Mesenchymal stem cell (in vitro differentiated cells and primary cell): ENCODE measurements around the gene CROCC2.
A peak's percentile ranks its signal among the peaks of the same experiment; 100 is the strongest.
"Not testable (repeated sequence)": the region's sequence is repeated elsewhere in the genome, so short reads cannot be mapped to it uniquely, and the experiment has no call there.

Source experiments
- DNase-seq: peaks from one replicate; pipeline ENCODE4 v3.0.0-alpha.2; 2013
- H2AFZ ChIP-seq: one replicate; pipeline ENCODE4 v1.6.1; 2013; ENCODE audit warnings: low read depth, mild to moderate bottlenecking, control low read depth, inconsistent platforms, low read length, moderate library complexity
- H2AK5ac ChIP-seq: 2 replicates; pipeline ENCODE4 v1.6.1; 2013; ENCODE audit warnings: low read length, moderate library complexity, mild to moderate bottlenecking, inconsistent platforms; ENCODE audit not compliant: severe bottlenecking
- H2BK120ac ChIP-seq: one replicate; pipeline ENCODE4 v1.6.1; 2013; ENCODE audit warnings: low read depth, mild to moderate bottlenecking, inconsistent platforms, low read length, moderate library complexity
- H2BK12ac ChIP-seq, 2 experiments: one replicate each; pipeline ENCODE4 v1.6.1; 2013; ENCODE audit warnings: inconsistent platforms in 2 of 2, low read length in 2 of 2, mild to moderate bottlenecking in 2 of 2, moderate library complexity in 2 of 2, control low read depth in 1 of 2
- H2BK15ac ChIP-seq: one replicate; pipeline ENCODE4 v1.6.1; 2013; ENCODE audit warnings: mild to moderate bottlenecking, low read depth, inconsistent platforms; ENCODE audit not compliant: poor library complexity, severe bottlenecking
- H2BK5ac ChIP-seq: 2 replicates; pipeline ENCODE4 v1.6.1; 2013; ENCODE audit warnings: low read depth, mild to moderate bottlenecking, low read length, control low read depth, inconsistent platforms; ENCODE audit not compliant: poor library complexity, severe bottlenecking
- H3K14ac ChIP-seq, 2 experiments: one replicate each; pipeline ENCODE4 v1.6.1; 2013; ENCODE audit warnings: inconsistent platforms in 2 of 2, low read length in 2 of 2, control low read depth in 1 of 2, mild to moderate bottlenecking in 1 of 2, moderate library complexity in 1 of 2
- H3K18ac ChIP-seq, 2 experiments: one replicate each; pipeline ENCODE4 v1.6.1; 2013; ENCODE audit warnings: inconsistent platforms in 2 of 2, low read length in 2 of 2, control low read depth in 1 of 2, low read depth in 1 of 2, mild to moderate bottlenecking in 1 of 2
- H3K23ac ChIP-seq, 2 experiments: one replicate each; pipeline ENCODE4 v1.6.1; 2013; ENCODE audit warnings: inconsistent platforms in 2 of 2, low read length in 2 of 2, mild to moderate bottlenecking in 2 of 2, moderate library complexity in 2 of 2, control low read depth in 1 of 2
- H3K27ac ChIP-seq: 2 replicates; pipeline ENCODE4 v1.5.1; 2013; ENCODE audit warnings: mild to moderate bottlenecking, moderate library complexity, low read length, control low read depth, inconsistent platforms; ENCODE audit not compliant: poor library complexity, severe bottlenecking
- H3K27me3 ChIP-seq, 2 experiments: 2 replicates each; pipeline versions ENCODE4 v1.6.1 to v1.7.0; 2013; ENCODE audit warnings: low read length in 2 of 2, mild to moderate bottlenecking in 2 of 2, moderate library complexity in 2 of 2, control low read depth in 1 of 2, inconsistent platforms in 1 of 2; ENCODE audit not compliant: control insufficient read depth in 1 of 2, insufficient read depth in 1 of 2
- H3K36me3 ChIP-seq, 2 experiments: 2 replicates each; pipeline versions ENCODE4 v1.6.1 to v1.7.0; 2013; ENCODE audit warnings: low read length in 2 of 2, control low read depth in 1 of 2, inconsistent platforms in 1 of 2, low read depth in 1 of 2, mild to moderate bottlenecking in 1 of 2; ENCODE audit not compliant: insufficient read depth in 2 of 2, control insufficient read depth in 1 of 2
- H3K4ac ChIP-seq, 2 experiments: one replicate each; pipeline ENCODE4 v1.6.1; 2013; ENCODE audit warnings: inconsistent platforms in 2 of 2, low read length in 2 of 2, mild to moderate bottlenecking in 2 of 2, moderate library complexity in 2 of 2, control low read depth in 1 of 2, low read depth in 1 of 2
- H3K4me1 ChIP-seq: 2 replicates; pipeline ENCODE4 v1.6.1; 2013; ENCODE audit warnings: low read depth, low read length, control low read depth; ENCODE audit not compliant: control insufficient read depth, insufficient read depth
- H3K4me2 ChIP-seq: 2 replicates; pipeline ENCODE4 v1.6.1; 2013; ENCODE audit warnings: low read length, mild to moderate bottlenecking, inconsistent platforms; ENCODE audit not compliant: poor library complexity, severe bottlenecking
- H3K4me3 ChIP-seq, 2 experiments: 2 replicates each; pipeline versions ENCODE4 v1.5.1 to v1.7.0; 2013; ENCODE audit warnings: low read length in 2 of 2, mild to moderate bottlenecking in 2 of 2, control low read depth in 1 of 2, low read depth in 1 of 2; ENCODE audit not compliant: insufficient read depth in 1 of 2
- H3K79me1 ChIP-seq: replicated peaks from 2 replicates; pipeline ENCODE4 v1.6.1; 2013; ENCODE audit warnings: mild to moderate bottlenecking, control low read depth, low read length, inconsistent platforms; ENCODE audit not compliant: poor library complexity, severe bottlenecking
- H3K9ac ChIP-seq: 2 replicates; pipeline ENCODE4 v1.7.0; 2013; ENCODE audit warnings: mild to moderate bottlenecking, low read length, moderate library complexity
- H3K9me3 ChIP-seq: 2 replicates; pipeline ENCODE4 v1.7.0; 2013; ENCODE audit warnings: mild to moderate bottlenecking, low read length; ENCODE audit not compliant: control insufficient read depth
- H4K8ac ChIP-seq: one replicate; pipeline ENCODE4 v1.6.1; 2013; ENCODE audit warnings: inconsistent platforms, mild to moderate bottlenecking, low read length, moderate library complexity
- H4K91ac ChIP-seq: one replicate; pipeline ENCODE4 v1.6.1; 2013; ENCODE audit warnings: mild to moderate bottlenecking, low read length, inconsistent platforms
- WGBS: methylation state at CpG from one replicate; pipeline ENCODE4 v1.1.7; 2013; ENCODE audit warnings: mixed read lengths; 5-methylcytosine and 5-hydroxymethylcytosine counted together

The CROCC2 gene

GRCh38 chr2:240974771-240975572 lies 68.8 kb downstream of the CROCC2 start:
- Histone ChIP-seq H3K23ac (no peak overlapping the region), H3K4me2 (no peak overlapping the region), H3K27me3 (peaks cover 9 to 34% of the 10 kb centered on the region in 2 experiments), H2AFZ (no peak overlapping the region), H3K36me3 (no peaks in the 10 kb centered on the region), H3K4me1 (no peaks in the 10 kb centered on the region), H3K9ac (peak overlapping the region; percentile 6), H3K79me1 (no peaks in the 10 kb centered on the region), H3K27ac (no peak overlapping the region), H2BK120ac (no peak overlapping the region), H3K4ac (no peak overlapping the region), H2AK5ac (no peak overlapping the region), H3K9me3 (no peaks in the 10 kb centered on the region), H3K4me3 (no peak overlapping the region), H2BK12ac (no peak overlapping the region), H2BK5ac (no peak overlapping the region), H2BK15ac (no peak overlapping the region), H4K91ac (peak overlapping the region; percentile 61), H4K8ac (peak overlapping the region; percentile 72), H3K18ac (peak overlapping the region in 1 of 2 experiments; percentile 56), H3K14ac (peak overlapping the region in 1 of 2 experiments; percentile 93)
- DNase-seq: no peak
- WGBS: 80% methylated on average over 10 of the region's 10 CpGs

- not testable (repeated sequence) for H3K4ac ChIP-seq, H4K8ac ChIP-seq, H3K27ac ChIP-seq, H3K14ac ChIP-seq, H2BK120ac ChIP-seq, DNase-seq, H3K23ac ChIP-seq, H3K36me3 ChIP-seq, H2BK5ac ChIP-seq, H2AK5ac ChIP-seq, H2AFZ ChIP-seq, H4K91ac ChIP-seq, H3K18ac ChIP-seq, H3K9me3 ChIP-seq, H3K4me1 ChIP-seq, H3K4me2 ChIP-seq, H3K9ac ChIP-seq, H2BK15ac ChIP-seq, H3K4me3 ChIP-seq, H3K79me1 ChIP-seq, H2BK12ac ChIP-seq
- peaks cover 9 to 26% of the 10 kb centered on the region in 2 experiments for H3K27me3 ChIP-seq
- WGBS: 71% methylated on average over 4 of the region's 4 CpGs
Measured at GRCh38 chr2:240975903-240976302, 69.8 kb downstream of the CROCC2 start.

DNA sequence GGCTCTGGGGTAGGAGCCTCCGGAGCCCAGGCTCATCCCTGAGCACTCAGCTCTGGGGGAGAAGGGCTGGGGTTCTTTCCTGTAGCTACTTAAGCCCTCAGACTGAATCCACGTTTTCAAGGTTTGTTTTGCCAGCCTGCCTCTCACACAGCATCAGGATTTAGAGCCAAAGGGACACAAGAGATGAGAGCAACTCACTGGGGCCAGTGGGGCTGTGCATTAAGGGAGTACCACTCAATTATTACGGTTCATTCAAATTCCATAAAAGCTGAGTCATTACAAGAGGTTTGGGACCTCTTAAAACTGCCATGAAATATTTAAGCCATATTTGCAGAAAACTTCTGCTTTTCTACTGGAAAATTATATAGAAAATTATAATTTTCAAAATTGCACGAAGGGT lies 75.1 kb downstream of the CROCC2 start:
- H3K4ac ChIP-seq: no peak overlapping the region
- H3K27me3 ChIP-seq: peaks cover 0 to 31% of the 10 kb centered on the region in 2 experiments
- no peak overlapping the region for H2BK15ac ChIP-seq
- no peak overlapping the region for H3K23ac ChIP-seq
- H4K91ac ChIP-seq: no peak overlapping the region
- H2BK12ac ChIP-seq: no peak overlapping the region
- H3K79me1 ChIP-seq: no peaks in the 10 kb centered on the region
- 58% methylated on average over 3 of the region's 4 CpGs for WGBS
- no peaks in the 10 kb centered on the region for H3K9me3 ChIP-seq
- H3K4me1 ChIP-seq: peaks cover 4% of the 10 kb centered on the region
- H2AFZ ChIP-seq: no peak overlapping the region
- no peak overlapping the region for H2BK5ac ChIP-seq
- H4K8ac ChIP-seq: no peak overlapping the region
- H3K18ac ChIP-seq: no peak overlapping the region
- no peak overlapping the region for H2AK5ac ChIP-seq
- DNase-seq: no peak
- H3K14ac ChIP-seq: no peak overlapping the region
- no peak overlapping the region for H3K27ac ChIP-seq
- H3K4me2 ChIP-seq: no peak overlapping the region
- peak overlapping the region; percentile 59 for H3K9ac ChIP-seq
- H3K4me3 ChIP-seq: no peak overlapping the region
- H3K36me3 ChIP-seq: no peaks in the 10 kb centered on the region
- H2BK120ac ChIP-seq: no peak overlapping the region

- 80% methylated on average over 25 of the region's 25 CpGs for WGBS
- no peak overlapping the region for H2AFZ ChIP-seq
Measured at GRCh38 chr2:240981871-240982800, 76.0 kb downstream of the CROCC2 start.

More at GRCh38 chr2:240981871-240982800, 76.0 kb downstream of the CROCC2 start:
- Histone ChIP-seq H3K14ac (peak overlapping the region in 1 of 2 experiments; percentile 5), H3K27me3 (peaks cover 0 to 31% of the 10 kb centered on the region in 2 experiments), H2BK120ac (no peak overlapping the region), H4K8ac (no peak overlapping the region), H3K4me2 (no peak overlapping the region), H3K4me3 (no peak overlapping the region), H2BK5ac (no peak overlapping the region), H2BK12ac (no peak overlapping the region), H3K4ac (no peak overlapping the region), H3K27ac (no peak overlapping the region), H3K9ac (peak overlapping the region; percentile 18), H2BK15ac (no peak overlapping the region), H3K23ac (peak overlapping the region in 1 of 2 experiments; percentile 74), H3K4me1 (peaks cover 10% of the 10 kb centered on the region), H2AK5ac (no peak overlapping the region), H4K91ac (peak overlapping the region; percentile 54), H3K9me3 (no peaks in the 10 kb centered on the region), H3K79me1 (no peaks in the 10 kb centered on the region), H3K18ac (no peak overlapping the region), H3K36me3 (no peaks in the 10 kb centered on the region)
- no peak for DNase-seq
